Breast epithelium (tissue), 3 donors: ENCODE results near the gene CIDEB.

ENCODE experiments used
- POLR2A ChIP-seq: fragments of 450-650 bp; IDR thresholded peaks from one replicate; pipeline ENCODE4 v1.6.1; 2016; ENCODE audit warnings: antibody characterized with exemption, mild to moderate bottlenecking, moderate library complexity
- POLR2AphosphoS5 ChIP-seq, 3 donors: sonication (generic); formaldehyde crosslinking; IDR thresholded peaks; one replicate each; pipeline ENCODE4 v1.6.1; 2017; ENCODE audit warnings: antibody characterized with exemption in 3 of 3
- TF ChIP-seq, protein P1 (sequence below), 3 donors: fragments of 450-650 bp; IDR thresholded peaks; one replicate each; pipeline ENCODE4 v1.5.1; 2016 to 2017; ENCODE audit warnings: antibody characterized with exemption in 3 of 3, mild to moderate bottlenecking in 3 of 3, moderate library complexity in 3 of 3

DNA sequence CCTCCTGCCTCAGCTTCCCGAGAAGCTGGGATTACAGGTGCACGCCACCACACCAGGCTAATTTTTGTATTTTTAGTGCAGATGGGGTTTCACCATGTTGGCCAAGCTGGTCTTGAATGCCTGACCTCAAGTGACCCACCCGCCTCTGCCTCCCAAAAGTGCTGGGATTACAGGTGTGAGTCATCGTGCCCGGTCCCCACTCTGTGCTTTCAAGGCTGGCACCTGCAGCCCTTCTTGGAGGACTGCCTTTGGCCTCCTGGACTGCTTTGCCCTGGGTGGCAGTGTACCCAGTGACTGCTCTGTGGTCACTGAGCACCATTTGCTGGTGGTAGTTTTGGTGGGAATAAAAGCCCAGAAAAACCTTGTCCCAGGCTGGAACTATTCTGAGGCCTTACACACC lies 20.8 kb downstream of the CIDEB start:
- TF ChIP-seq, protein P1, sequence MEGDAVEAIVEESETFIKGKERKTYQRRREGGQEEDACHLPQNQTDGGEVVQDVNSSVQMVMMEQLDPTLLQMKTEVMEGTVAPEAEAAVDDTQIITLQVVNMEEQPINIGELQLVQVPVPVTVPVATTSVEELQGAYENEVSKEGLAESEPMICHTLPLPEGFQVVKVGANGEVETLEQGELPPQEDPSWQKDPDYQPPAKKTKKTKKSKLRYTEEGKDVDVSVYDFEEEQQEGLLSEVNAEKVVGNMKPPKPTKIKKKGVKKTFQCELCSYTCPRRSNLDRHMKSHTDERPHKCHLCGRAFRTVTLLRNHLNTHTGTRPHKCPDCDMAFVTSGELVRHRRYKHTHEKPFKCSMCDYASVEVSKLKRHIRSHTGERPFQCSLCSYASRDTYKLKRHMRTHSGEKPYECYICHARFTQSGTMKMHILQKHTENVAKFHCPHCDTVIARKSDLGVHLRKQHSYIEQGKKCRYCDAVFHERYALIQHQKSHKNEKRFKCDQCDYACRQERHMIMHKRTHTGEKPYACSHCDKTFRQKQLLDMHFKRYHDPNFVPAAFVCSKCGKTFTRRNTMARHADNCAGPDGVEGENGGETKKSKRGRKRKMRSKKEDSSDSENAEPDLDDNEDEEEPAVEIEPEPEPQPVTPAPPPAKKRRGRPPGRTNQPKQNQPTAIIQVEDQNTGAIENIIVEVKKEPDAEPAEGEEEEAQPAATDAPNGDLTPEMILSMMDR (IDR thresholded peaks at IDR 0.05) = no peak
- TF ChIP-seq POLR2AphosphoS5 (IDR thresholded peaks at IDR 0.05) = no peak
- no peak for TF ChIP-seq POLR2A
